A172 (cell line): ENCODE data around the gene NAGLU. TPM values are rescaled to one million over a fixed set of nuclear protein-coding genes. Genes with fewer than 3 reads are reported as not detected.
"Not testable (repeated sequence)": the region's sequence is repeated elsewhere in the genome, so short reads cannot be mapped to it uniquely, and the experiment has no call there.

Experiments used
- DNase-seq: peaks from one replicate; pipeline ENCODE4 v3.0.0-alpha.2; 2015; ENCODE audit warnings: low spot score
- total RNA-seq: library from RNA; depleted of rRNA; stranded (reverse); fragments of >200 nt; shearing (Covaris generic); gene quantifications from 2 replicates; pipeline ENCODE4 v1.2.3, GENCODE V29; 2014

NAGLU gene
- total RNA-seq, 1 experiment from 2014 or later: 80.1 TPM

- DNase-seq: peak; percentile 86
Measured at GRCh38 chr17:42521036-42521435, 15.0 kb upstream of the NAGLU start.

GRCh38 chr17:42521666-42522262 is 14.3 kb upstream of the NAGLU start:
- no peak for DNase-seq

GRCh38 chr17:42522263-42522790 is 13.7 kb upstream of the NAGLU start:
- DNase-seq: no peak

- DNase-seq: no peak
Measured at GRCh38 chr17:42522798-42523278, 13.2 kb upstream of the NAGLU start.

GRCh38 chr17:42525221-42525620 is 10.8 kb upstream of the NAGLU start:
- no peak for DNase-seq

- peak; percentile 88 for DNase-seq
Measured at GRCh38 chr17:42526031-42526444, 10.0 kb upstream of the NAGLU start.

GRCh38 chr17:42527932-42528331 is 8.1 kb upstream of the NAGLU start:
- DNase-seq: no peak

GRCh38 chr17:42529061-42529460 is 7.0 kb upstream of the NAGLU start:
- no peak for DNase-seq

GRCh38 chr17:42530952-42531454 is 5.0 kb upstream of the NAGLU start:
- DNase-seq: no peak

- no peak for DNase-seq
Measured at GRCh38 chr17:42531455-42532354, 4.3 kb upstream of the NAGLU start.

GRCh38 chr17:42535155-42536047 is 640 bp upstream of the NAGLU start:
- DNase-seq: no peak

GRCh38 chr17:42536372-42537155 is 523 bp downstream of the NAGLU start:
- DNase-seq: peak; percentile 83

- DNase-seq: no peak
Measured at GRCh38 chr17:42537156-42537805, 1.2 kb downstream of the NAGLU start.

- DNase-seq: no peak
Measured at GRCh38 chr17:42537826-42538451, 1.9 kb downstream of the NAGLU start.

GRCh38 chr17:42538482-42538881 is 2.4 kb downstream of the NAGLU start:
- DNase-seq: no peak

- not testable (repeated sequence) for DNase-seq
Measured at GRCh38 chr17:42540558-42540957, 4.5 kb downstream of the NAGLU start.

- peak; percentile 63 for DNase-seq
Measured at GRCh38 chr17:42541041-42541833, 5.2 kb downstream of the NAGLU start.

GRCh38 chr17:42543190-42544079 is 7.4 kb downstream of the NAGLU start:
- DNase-seq: no peak
